Ovary (tissue), 9 donors: ENCODE results near the gene TMEM214. TPM values are rescaled to one million over a fixed set of nuclear protein-coding genes. Genes with fewer than 3 reads are reported as not detected.
A peak's percentile ranks its signal among the peaks of the same experiment; 100 is the strongest.

ENCODE experiments used
- DNase-seq, 5 donors: peaks; one replicate each; pipeline ENCODE4 v3.0.0-alpha.2; 2019 to 2020
- H3K27ac ChIP-seq, 2 donors: fragments of 200-600 bp; one replicate each; pipeline versions ENCODE4 v1.5.1 to v1.8.0; 2019 to 2022
- H3K27me3 ChIP-seq: fragments of 200-600 bp; one replicate; pipeline ENCODE4 v1.8.0; 2022
- H3K36me3 ChIP-seq: fragments of 200-600 bp; sonication (generic); one replicate; pipeline ENCODE4 v1.5.1; 2019
- H3K4me1 ChIP-seq: one replicate; pipeline ENCODE4 v1.8.1; 2013; ENCODE audit warnings: mild to moderate bottlenecking, moderate library complexity; ENCODE audit not compliant: insufficient read depth
- H3K4me3 ChIP-seq: fragments of 200-600 bp; sonication (generic); one replicate; pipeline ENCODE4 v1.5.1; 2017
- H3K9me3 ChIP-seq, 2 donors: fragments of 200-600 bp in 1 of 2; sonication (generic) in 1 of 2; one replicate each; pipeline versions ENCODE4 v1.5.1 to v1.8.1; 2013 to 2019; ENCODE audit warnings: mild to moderate bottlenecking in 1 of 2, moderate library complexity in 1 of 2
- CTCF ChIP-seq, 3 donors: fragments of 450-650 bp in 2 of 3; fragments of 200-600 bp in 1 of 3; IDR thresholded peaks; one replicate each; pipeline versions ENCODE4 v1.5.1 to v1.8.0; 2016 to 2022; ENCODE audit warnings: antibody characterized with exemption in 3 of 3, mild to moderate bottlenecking in 1 of 3
- EP300 ChIP-seq: sonication (generic); formaldehyde crosslinking; IDR thresholded peaks from one replicate; pipeline ENCODE4 v1.6.1; 2017; ENCODE audit warnings: antibody characterized with exemption
- POLR2A ChIP-seq: fragments of 450-650 bp; IDR thresholded peaks from one replicate; pipeline ENCODE4 v1.6.1; 2017; ENCODE audit warnings: antibody characterized with exemption, mild to moderate bottlenecking, moderate library complexity
- WGBS, 3 donors: extraction: QIAGEN DNeasy Blood & Tissue Kit in 1 of 3; methylation state at CpG; one replicate each; pipeline versions ENCODE4 v1.1.5 to v1.1.7; 2013 to 2017; 5-methylcytosine and 5-hydroxymethylcytosine counted together
- intact Hi-C, 4 donors: fragments of 100-400 bp; cut with DNase I; formaldehyde crosslinking; loops; one replicate each; pipeline versions ENCODE4 v1.11.0 to v1.15.1; 2022 to 2023
- polyA plus RNA-seq, 2 donors: library from polyadenylated mRNA; stranded (reverse); fragments of 200-250 nt in 1 of 2; fragments of 350-450 nt in 1 of 2; fragmentation: Illumina TruSeq in 1 of 2; extraction: RNeasy Lipid Tissue Mini Kit (QIAGEN cat#74804) in 1 of 2; gene quantifications; one replicate each; pipeline ENCODE4 v1.2.3, GENCODE V29; 2013 to 2014
- total RNA-seq, 7 donors: library from RNA; depleted of rRNA in 2 of 7; stranded (reverse); fragments of >200 nt in 2 of 7; fragmentation: NEBNext Ultra II Directional in 3 of 7; extraction: Animal tissue kit (Norgen Biotek cat#: 25700) in 3 of 7; gene quantifications; one replicate each; pipeline versions ENCODE4 v1.1.0 to v1.2.4, GENCODE V29; 2016 to 2023
- donor health status: DM: no; HTN: no; CAD: no; lungs with moderate emphysema.
- donor health status: DM: no; HTN: no; CAD: no.
- donor health status: Bipolar disorder and iron deficiency.
- donor health status: DM: yes; HTN: yes; CAD: no.
- donor health status: DM: no; HTN: no; CAD: no.
- donor health status: DM: yes; HTN: yes; CAD: no.

TMEM214 gene
- total and polyA plus RNA-seq, 9 donors = 26.5 to 101 (median 67.1) TPM

DNA sequence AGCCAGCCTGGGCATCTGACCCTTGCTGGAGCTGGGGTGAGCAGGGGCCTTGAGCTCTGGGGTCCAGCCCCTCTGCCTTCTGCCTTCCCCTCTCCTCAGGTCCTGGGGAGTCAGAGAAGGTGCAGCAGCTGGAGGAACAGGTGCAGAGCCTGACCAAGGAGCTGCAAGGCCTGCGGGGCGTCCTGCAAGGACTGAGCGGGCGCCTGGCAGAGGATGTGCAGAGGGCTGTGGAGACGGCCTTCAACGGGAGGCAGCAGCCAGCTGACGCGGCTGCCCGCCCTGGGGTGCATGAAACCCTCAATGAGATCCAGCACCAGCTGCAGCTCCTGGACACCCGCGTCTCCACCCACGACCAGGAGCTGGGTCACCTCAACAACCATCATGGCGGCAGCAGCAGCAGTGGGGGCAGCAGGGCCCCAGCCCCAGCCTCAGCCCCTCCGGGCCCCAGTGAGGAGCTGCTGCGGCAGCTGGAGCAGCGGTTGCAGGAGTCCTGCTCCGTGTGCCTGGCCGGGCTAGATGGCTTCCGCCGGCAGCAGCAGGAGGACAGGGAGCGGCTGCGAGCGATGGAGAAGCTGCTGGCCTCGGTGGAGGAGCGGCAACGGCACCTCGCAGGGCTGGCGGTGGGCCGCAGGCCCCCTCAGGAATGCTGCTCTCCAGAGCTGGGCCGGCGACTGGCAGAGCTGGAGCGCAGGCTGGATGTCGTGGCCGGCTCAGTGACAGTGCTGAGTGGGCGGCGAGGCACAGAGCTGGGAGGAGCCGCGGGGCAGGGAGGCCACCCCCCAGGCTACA, 49.4 kb downstream of the TMEM214 start:
- intact Hi-C loops = loop anchor here (10.0 kb wide), 2 partner anchors 47 to 107 kb away; partner anchors contain the start of genes MAPRE3 (in 2 of the 4) and TMEM214 (in 2 of the 4)
- H3K27ac ChIP-seq = no peak overlapping the region
- DNase-seq = peak in 1 of 5 donors; percentile 50

DNA sequence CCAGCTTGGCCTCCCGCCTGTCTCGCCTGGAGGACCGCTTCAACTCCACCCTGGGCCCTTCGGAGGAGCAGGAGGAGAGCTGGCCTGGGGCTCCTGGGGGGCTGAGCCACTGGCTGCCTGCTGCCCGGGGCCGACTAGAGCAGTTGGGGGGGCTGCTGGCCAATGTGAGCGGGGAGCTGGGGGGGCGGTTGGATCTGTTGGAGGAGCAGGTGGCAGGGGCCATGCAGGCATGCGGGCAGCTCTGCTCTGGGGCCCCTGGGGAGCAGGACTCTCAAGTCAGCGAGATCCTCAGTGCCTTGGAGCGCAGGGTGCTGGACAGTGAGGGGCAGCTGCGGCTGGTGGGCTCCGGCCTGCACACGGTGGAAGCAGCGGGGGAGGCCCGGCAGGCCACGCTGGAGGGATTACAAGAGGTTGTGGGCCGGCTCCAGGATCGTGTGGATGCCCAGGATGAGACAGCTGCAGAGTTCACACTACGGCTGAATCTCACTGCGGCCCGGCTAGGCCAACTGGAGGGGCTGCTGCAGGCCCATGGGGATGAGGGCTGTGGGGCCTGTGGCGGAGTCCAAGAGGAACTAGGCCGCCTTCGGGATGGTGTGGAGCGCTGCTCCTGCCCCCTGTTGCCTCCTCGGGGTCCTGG, 50.1 kb downstream of the TMEM214 start:
- H3K27me3 ChIP-seq = no peaks in the 10 kb centered on the region
- peak in 2 of 5 donors; percentile 25 to 48 for DNase-seq
- no peak overlapping the region for H3K27ac ChIP-seq
- H3K4me1 ChIP-seq = peaks cover 16% of the 10 kb centered on the region
- WGBS, 3 donors = 63 to 68% (median 65%) methylated on average over 27 of the region's 27 CpGs
- no peaks in the 10 kb centered on the region for H3K36me3 ChIP-seq
- H3K4me3 ChIP-seq = no peak overlapping the region
- no peak for TF ChIP-seq CTCF (IDR thresholded peaks at IDR 0.05)
- no peak for TF ChIP-seq POLR2A
- no peak for TF ChIP-seq EP300
- intact Hi-C loops = loop anchor here (10.0 kb wide), 2 partner anchors 48 to 108 kb away; partner anchors contain the start of genes MAPRE3 (in 2 of the 4) and TMEM214 (in 2 of the 4)
- no peaks in the 10 kb centered on the region for H3K9me3 ChIP-seq

More for the DNA sequence above, 49.4 kb downstream of the TMEM214 start:
- TF ChIP-seq POLR2A = no peak
- 56 to 74% (median 64%) methylated on average over 37 to 38 of the region's 38 CpGs for whole genome bisulfite sequencing, 3 donors
- no peaks in the 10 kb centered on the region for H3K36me3 ChIP-seq
- H3K9me3 ChIP-seq = no peaks in the 10 kb centered on the region
- no peaks in the 10 kb centered on the region for H3K27me3 ChIP-seq
- H3K4me1 ChIP-seq = peaks cover 16% of the 10 kb centered on the region
- no peak overlapping the region for H3K4me3 ChIP-seq

DNA sequence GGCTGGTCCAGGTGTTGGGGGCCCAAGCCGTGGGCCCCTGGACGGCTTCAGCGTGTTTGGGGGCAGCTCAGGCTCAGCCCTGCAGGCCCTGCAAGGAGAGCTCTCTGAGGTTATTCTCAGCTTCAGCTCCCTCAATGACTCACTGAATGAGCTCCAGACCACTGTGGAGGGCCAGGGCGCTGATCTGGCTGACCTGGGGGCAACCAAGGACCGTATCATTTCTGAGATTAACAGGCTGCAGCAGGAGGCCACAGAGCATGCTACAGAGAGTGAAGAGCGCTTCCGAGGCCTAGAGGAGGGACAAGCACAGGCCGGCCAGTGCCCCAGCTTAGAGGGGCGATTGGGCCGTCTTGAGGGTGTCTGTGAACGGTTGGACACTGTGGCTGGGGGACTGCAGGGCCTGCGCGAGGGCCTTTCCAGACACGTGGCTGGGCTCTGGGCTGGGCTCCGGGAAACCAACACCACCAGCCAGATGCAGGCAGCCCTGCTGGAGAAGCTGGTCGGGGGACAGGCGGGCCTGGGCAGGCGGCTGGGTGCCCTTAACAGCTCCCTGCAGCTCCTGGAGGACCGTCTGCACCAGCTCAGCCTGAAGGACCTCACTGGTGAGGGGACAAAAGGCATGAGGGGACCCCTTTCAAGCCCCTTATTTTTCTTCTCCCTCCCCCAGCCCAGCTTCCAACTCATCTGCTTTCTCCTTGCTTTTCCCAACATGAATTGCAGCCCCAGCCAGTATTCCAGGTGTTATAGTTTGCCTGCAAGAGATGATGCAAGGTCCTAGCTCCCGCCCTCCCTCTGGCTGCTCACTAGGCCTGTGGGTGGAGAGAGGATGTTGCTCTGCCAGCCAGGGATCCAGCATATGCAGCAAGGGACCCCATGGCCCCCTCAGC, 50.9 kb downstream of the TMEM214 start:
- peak in 1 of 5 donors; percentile 21 for DNase-seq
- intact Hi-C loops = loop anchor here (10.0 kb wide), 2 partner anchors 49 to 109 kb away; partner anchors contain the start of genes MAPRE3 (in 2 of the 4) and TMEM214 (in 2 of the 4)
- no peaks in the 10 kb centered on the region for H3K27me3 ChIP-seq
- TF ChIP-seq CTCF (IDR thresholded peaks at IDR 0.05) (no peak), POLR2A (no peak), EP300 (no peak)
- 73 to 79% (median 76%) methylated on average over 20 of the region's 20 CpGs for WGBS, 3 donors
- H3K27ac ChIP-seq = no peak overlapping the region
- no peaks in the 10 kb centered on the region for H3K9me3 ChIP-seq
- H3K4me3 ChIP-seq = no peak overlapping the region
- no peaks in the 10 kb centered on the region for H3K36me3 ChIP-seq
- H3K4me1 ChIP-seq = peaks cover 16% of the 10 kb centered on the region

DNA sequence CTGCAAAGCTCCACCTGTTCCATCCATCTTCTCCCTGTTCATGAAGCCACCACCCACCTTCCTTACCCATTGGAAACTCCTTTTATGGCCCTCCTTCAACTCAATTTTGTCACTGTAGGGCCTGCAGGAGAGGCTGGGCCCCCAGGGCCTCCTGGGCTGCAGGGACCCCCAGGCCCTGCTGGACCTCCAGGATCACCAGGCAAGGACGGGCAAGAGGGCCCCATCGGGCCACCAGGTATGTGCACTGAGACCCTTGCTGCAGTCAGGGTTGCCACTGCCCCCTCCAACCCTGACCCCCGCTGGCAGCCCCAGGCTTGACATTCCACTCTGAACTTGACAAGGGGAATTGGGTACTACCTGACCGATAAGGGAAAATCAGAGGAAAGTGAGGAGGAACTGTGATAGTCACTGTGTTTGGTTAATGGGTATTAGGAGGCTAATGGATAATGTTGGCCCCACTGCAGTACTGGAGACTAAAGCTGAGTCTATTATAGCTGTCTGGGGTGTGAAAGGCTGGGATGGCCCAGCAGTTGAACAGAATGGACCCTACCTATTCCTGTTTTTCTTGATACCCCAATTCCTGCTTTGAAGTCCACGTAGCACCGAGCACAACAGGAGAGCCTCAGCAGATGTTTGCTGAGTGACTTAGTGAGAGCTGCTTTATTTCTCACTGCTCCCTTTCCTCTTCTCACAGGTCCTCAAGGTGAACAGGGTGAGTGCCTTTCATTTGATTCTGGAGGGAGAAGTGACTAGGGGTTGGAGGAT, 51.7 kb downstream of the TMEM214 start:
- Histone ChIP-seq H3K4me1 (peaks cover 16% of the 10 kb centered on the region), H3K27ac (no peak overlapping the region), H3K36me3 (no peaks in the 10 kb centered on the region), H3K27me3 (no peaks in the 10 kb centered on the region), H3K9me3 (no peaks in the 10 kb centered on the region), H3K4me3 (no peak overlapping the region)
- no peak for TF ChIP-seq EP300
- no peak for TF ChIP-seq CTCF (IDR thresholded peaks at IDR 0.05)
- no peak for TF ChIP-seq POLR2A
- intact Hi-C loops = loop anchor here (5.0 to 10.0 kb wide), 4 partner anchors 32 to 110 kb away; partner anchors contain the start of genes AGBL5 (in 2 of the 4), MAPRE3 (in 2 of the 4) and TMEM214 (in 2 of the 4)
- peak in 2 of 5 donors; percentile 20 to 41 for DNase-seq
- 60 to 82% (median 72%) methylated on average over 6 of the region's 6 CpGs for WGBS, 3 donors
